Measurements from ENCODE around the gene PPP1R3E. TPM values are rescaled to one million over a fixed set of nuclear protein-coding genes. Genes with fewer than 3 reads are reported as not detected.
"Not testable (repeated sequence)": the region's sequence is repeated elsewhere in the genome, so short reads cannot be mapped to it uniquely, and the experiment has no call there.

PPP1R3E gene
- total and polyA plus RNA-seq, 2 experiments from 2014 or later, result 4.6 to 6.1 TPM

- TF ChIP-seq, protein P1, sequence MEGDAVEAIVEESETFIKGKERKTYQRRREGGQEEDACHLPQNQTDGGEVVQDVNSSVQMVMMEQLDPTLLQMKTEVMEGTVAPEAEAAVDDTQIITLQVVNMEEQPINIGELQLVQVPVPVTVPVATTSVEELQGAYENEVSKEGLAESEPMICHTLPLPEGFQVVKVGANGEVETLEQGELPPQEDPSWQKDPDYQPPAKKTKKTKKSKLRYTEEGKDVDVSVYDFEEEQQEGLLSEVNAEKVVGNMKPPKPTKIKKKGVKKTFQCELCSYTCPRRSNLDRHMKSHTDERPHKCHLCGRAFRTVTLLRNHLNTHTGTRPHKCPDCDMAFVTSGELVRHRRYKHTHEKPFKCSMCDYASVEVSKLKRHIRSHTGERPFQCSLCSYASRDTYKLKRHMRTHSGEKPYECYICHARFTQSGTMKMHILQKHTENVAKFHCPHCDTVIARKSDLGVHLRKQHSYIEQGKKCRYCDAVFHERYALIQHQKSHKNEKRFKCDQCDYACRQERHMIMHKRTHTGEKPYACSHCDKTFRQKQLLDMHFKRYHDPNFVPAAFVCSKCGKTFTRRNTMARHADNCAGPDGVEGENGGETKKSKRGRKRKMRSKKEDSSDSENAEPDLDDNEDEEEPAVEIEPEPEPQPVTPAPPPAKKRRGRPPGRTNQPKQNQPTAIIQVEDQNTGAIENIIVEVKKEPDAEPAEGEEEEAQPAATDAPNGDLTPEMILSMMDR (IDR thresholded peaks at IDR 0.05; ENCODE audit: poor library complexity), result no peak
- TF ChIP-seq EZH2phosphoT487 (IDR thresholded peaks at IDR 0.05; ENCODE audit: low read depth, severe bottlenecking, unreplicated experiment) (no peak), EZH2 (IDR thresholded peaks at IDR 0.05; ENCODE audit: borderline replicate concordance) (no peak)
- peak overlapping the region; percentile 85 for H2AFZ ChIP-seq
- no peak for DNase-seq (ENCODE audit: low spot score)
Measured at GRCh38 chr14:23285530-23286019, 17.1 kb downstream of the PPP1R3E start.

GRCh38 chr14:23284654-23285529 lies 17.8 kb downstream of the PPP1R3E start:
- peak overlapping the region; percentile 88 for H3K4me2 ChIP-seq
- H4K20me1 ChIP-seq (ENCODE audit: insufficient read depth, poor library complexity, severe bottlenecking), result no peaks in the 10 kb centered on the region
- DNase-seq (ENCODE audit: low spot score), result peak; percentile 28
- peak overlapping the region; percentile 69 for H3K4me3 ChIP-seq
- H3K36me3 ChIP-seq (replicated peaks; ENCODE audit: insufficient read depth, low read depth), result no peaks in the 10 kb centered on the region
- no peaks in the 10 kb centered on the region for H3K9me2 ChIP-seq (replicated peaks; ENCODE audit: insufficient read depth)
- peak overlapping the region; percentile 92 for H3K27ac ChIP-seq
- H3K27me3 ChIP-seq, result no peaks in the 10 kb centered on the region
- TF ChIP-seq, protein P1 (IDR thresholded peaks at IDR 0.05; ENCODE audit: poor library complexity), result no peak
- TF ChIP-seq EZH2 (IDR thresholded peaks at IDR 0.05; ENCODE audit: borderline replicate concordance), result no peak
- TF ChIP-seq EZH2phosphoT487 (IDR thresholded peaks at IDR 0.05; ENCODE audit: low read depth, severe bottlenecking, unreplicated experiment), result no peak
- peak overlapping the region; percentile 85 for H2AFZ ChIP-seq
- H3K9me3 ChIP-seq (ENCODE audit: low read depth), result no peaks in the 10 kb centered on the region
- peaks cover 11% of the 10 kb centered on the region for H3K4me1 ChIP-seq (ENCODE audit: insufficient read depth)
- peaks cover 50% of the 10 kb centered on the region for H3K79me2 ChIP-seq
- WGBS (ENCODE audit: low lambda C conversion rate, missing lambda C conversion rate), result 37% methylated on average over 9 of the region's 9 CpGs

More at GRCh38 chr14:23285530-23286019, 17.1 kb downstream of the PPP1R3E start:
- Histone ChIP-seq H3K27ac (peak overlapping the region; percentile 92), H3K9me2 (replicated peaks; ENCODE audit: insufficient read depth) (no peaks in the 10 kb centered on the region), H3K4me3 (peak overlapping the region; percentile 69), H3K79me2 (peaks cover 48% of the 10 kb centered on the region), H3K4me2 (peak overlapping the region; percentile 88), H4K20me1 (ENCODE audit: insufficient read depth, poor library complexity, severe bottlenecking) (no peaks in the 10 kb centered on the region), H3K36me3 (replicated peaks; ENCODE audit: insufficient read depth, low read depth) (no peaks in the 10 kb centered on the region), H3K27me3 (no peaks in the 10 kb centered on the region), H3K4me1 (ENCODE audit: insufficient read depth) (peaks cover 11% of the 10 kb centered on the region), H3K9me3 (ENCODE audit: low read depth) (no peaks in the 10 kb centered on the region)
- WGBS (ENCODE audit: low lambda C conversion rate, missing lambda C conversion rate), result under 1% methylated on average over 15 of the region's 22 CpGs

DNA sequence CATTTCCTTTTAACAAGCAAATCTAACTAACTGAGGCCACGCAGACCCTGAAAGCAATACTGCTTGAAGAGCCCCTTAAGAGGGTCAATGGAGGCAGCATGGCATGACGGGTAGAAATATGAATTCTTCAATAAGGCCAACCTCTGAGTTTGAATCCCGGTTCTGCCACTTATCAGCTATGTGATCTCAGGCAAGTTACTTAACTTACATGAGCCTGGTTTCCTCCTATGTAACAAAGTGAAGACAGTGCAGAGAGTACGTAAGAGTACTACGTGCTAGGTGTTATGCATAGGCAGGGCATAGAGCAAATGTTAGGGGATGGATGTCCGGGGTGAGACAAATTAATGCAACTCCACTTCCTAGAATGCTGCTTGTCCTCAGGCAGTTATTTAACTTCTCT lies 21.4 kb downstream of the PPP1R3E start:
- no peak for DNase-seq (ENCODE audit: low spot score)
- no peak overlapping the region for H2AFZ ChIP-seq
- H3K79me2 ChIP-seq, result peaks cover 50% of the 10 kb centered on the region
- TF ChIP-seq EZH2 (IDR thresholded peaks at IDR 0.05; ENCODE audit: borderline replicate concordance) (no peak), EZH2phosphoT487 (IDR thresholded peaks at IDR 0.05; ENCODE audit: low read depth, severe bottlenecking, unreplicated experiment) (no peak)
- TF ChIP-seq, protein P1 (IDR thresholded peaks at IDR 0.05; ENCODE audit: poor library complexity), result no peak
- no peaks in the 10 kb centered on the region for H3K36me3 ChIP-seq (replicated peaks; ENCODE audit: insufficient read depth, low read depth)
- WGBS (ENCODE audit: low lambda C conversion rate, missing lambda C conversion rate), result 90% methylated on average over 6 of the region's 6 CpGs
- no peak overlapping the region for H3K27ac ChIP-seq
- H3K27me3 ChIP-seq, result no peaks in the 10 kb centered on the region
- H3K4me2 ChIP-seq, result no peak overlapping the region
- no peaks in the 10 kb centered on the region for H3K9me2 ChIP-seq (replicated peaks; ENCODE audit: insufficient read depth)
- no peaks in the 10 kb centered on the region for H3K9me3 ChIP-seq (ENCODE audit: low read depth)
- peaks cover 11% of the 10 kb centered on the region for H3K4me1 ChIP-seq (ENCODE audit: insufficient read depth)
- H3K4me3 ChIP-seq, result no peak overlapping the region
- H4K20me1 ChIP-seq (ENCODE audit: insufficient read depth, poor library complexity, severe bottlenecking), result no peaks in the 10 kb centered on the region

DNA sequence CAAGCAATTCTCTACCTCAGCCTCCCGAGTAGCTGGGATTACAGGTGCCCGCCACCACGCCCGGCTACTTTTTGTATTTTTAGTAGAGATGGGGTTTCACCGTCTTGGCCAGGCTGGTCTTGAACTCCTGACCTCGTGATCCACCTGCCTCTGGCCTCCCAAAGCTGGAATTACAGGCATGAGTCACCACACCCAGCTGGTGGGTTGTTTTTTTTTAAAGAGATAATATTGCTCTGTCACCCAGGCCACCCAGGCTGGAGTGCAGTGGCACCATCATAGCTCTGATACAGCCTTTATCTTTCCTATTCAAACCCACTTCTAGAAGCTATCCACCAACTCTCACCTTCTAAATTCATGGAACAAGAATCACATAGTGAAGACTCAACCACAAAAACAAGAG lies 24.7 kb downstream of the PPP1R3E start:
- not testable (repeated sequence) for H3K9me3 ChIP-seq (ENCODE audit: low read depth); H3K4me3 ChIP-seq; H3K27ac ChIP-seq; H3K36me3 ChIP-seq (replicated peaks; ENCODE audit: insufficient read depth, low read depth); H3K9me2 ChIP-seq (replicated peaks; ENCODE audit: insufficient read depth); H2AFZ ChIP-seq; DNase-seq (ENCODE audit: low spot score); H3K4me1 ChIP-seq (ENCODE audit: insufficient read depth); H3K4me2 ChIP-seq; H3K27me3 ChIP-seq; H4K20me1 ChIP-seq (ENCODE audit: insufficient read depth, poor library complexity, severe bottlenecking)
- 98% methylated on average over 6 of the region's 6 CpGs for WGBS (ENCODE audit: low lambda C conversion rate, missing lambda C conversion rate)
- peaks cover 22% of the 10 kb centered on the region for H3K79me2 ChIP-seq

All from hepatocyte (in vitro differentiated cells).